Urothelium cell line (cell line): ENCODE data around the gene SCEL.

Source experiments
- DNase-seq: peaks from one replicate; pipeline ENCODE4 v3.0.0; 2011; ENCODE audit warnings: low spot score, mixed read lengths
- FAIRE-seq: peaks from 2 replicates; lab custom pipeline; 2011; peaks lifted over from hg19 to GRCh38; lab: Jason Lieb, UNC

Gene SCEL

DNA sequence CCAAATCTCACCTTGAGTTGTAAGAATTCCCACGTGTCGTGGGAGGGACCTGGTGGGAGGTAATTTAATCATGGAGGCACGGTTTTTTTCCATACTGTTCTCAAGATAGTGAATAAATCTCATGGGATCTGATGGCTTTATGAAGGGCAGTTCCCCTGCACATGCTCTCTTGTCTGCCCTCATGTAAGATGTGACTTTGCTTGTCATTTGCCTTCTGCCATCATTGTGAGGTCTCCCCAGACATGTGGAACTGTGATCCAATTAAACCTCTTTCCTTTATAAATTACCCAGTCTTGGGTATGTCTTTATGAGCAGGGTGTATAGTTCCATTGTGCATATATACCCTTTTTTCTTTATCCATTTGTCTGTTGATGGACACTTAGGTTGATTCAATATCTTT lies 13.1 kb downstream of the SCEL start:
- FAIRE-seq (no peak), DNase-seq (no peak)

- DNase-seq, result no peak
- FAIRE-seq, result no peak
Observed at GRCh38 chr13:77554069-77554468, 18.6 kb downstream of the SCEL start.

DNA sequence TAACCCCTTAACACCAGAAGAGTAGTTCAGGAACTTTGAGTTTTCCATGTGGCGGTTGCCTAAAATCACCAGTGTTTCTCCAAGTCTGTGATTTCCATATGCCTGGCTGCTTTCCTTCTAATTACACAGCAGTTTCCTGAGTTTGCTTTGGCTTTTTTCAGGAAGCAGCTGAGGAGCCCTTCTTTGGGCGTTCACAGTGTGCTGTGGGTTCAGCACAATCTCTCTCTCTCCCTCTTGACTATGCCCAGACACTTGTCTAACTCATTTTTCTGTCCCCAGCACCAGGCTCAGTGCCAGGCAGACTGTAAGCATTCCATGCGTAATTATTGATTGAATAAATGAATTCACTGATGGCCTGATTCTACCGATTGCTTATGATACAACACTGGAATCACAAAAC lies 19.7 kb downstream of the SCEL start:
- FAIRE-seq (no peak), DNase-seq (no peak)

DNA sequence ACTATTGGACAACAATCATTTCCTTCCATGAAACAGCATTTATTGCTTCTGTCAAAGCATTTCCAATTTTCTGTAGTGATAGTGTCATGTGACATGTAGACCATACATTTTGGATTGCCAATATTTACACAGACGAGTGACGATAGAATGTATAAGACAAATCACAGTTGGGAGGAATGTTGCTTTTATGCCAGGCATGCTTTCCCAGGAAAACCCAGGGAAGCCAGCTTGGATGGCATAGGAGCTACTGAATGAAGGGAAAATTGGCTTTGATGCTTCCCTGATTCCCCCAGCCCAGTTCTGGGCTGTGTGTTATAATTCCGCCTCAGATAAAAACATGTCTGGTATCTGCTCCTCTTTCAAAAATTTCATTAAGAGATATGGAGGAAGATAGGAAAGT lies 22.5 kb downstream of the SCEL start:
- no peak for FAIRE-seq
- DNase-seq, result no peak

- FAIRE-seq (no peak), DNase-seq (no peak)
Observed at GRCh38 chr13:77563111-77563510, 27.6 kb downstream of the SCEL start.

- DNase-seq (peak; percentile 4), FAIRE-seq (no peak)
Observed at GRCh38 chr13:77565635-77566034, 30.1 kb downstream of the SCEL start.

DNA sequence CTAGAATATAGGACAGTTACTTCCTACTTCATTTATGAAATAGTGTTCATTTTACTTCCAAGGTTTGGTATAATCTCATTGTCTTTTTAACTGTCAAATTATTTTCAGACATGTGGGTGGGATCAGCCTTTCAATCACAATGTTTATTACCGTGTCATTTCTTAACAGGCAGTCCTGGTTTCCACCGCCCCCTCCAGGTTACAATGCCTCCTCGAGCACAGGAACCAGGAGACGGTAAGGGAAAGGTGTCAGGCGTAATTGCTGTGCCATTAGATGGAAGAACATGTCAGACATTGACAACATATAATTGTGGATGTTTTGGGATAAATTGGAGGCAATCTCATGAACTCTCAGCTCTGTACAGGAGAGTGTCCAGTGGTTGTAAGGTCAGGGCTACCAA lies 36.5 kb downstream of the SCEL start:
- no peak for FAIRE-seq
- DNase-seq, result no peak

DNA sequence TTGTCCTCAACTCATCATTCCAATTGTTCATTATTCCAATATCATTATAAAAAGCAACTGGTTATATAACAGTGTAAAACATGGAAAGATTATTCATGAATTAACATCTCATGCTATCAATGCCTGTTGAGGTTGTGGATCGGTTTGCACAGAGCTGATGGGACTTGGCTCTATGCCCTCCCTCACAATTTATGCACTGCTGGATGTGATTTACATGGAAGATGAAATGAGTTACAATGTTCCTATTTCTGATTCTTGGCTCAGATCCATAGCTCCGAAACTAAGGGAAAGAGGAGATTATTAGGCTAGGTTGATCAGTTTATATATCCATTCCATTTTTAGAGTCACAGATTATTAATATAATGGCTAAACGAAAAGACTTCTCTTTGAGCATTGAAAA lies 38.6 kb downstream of the SCEL start:
- FAIRE-seq, result no peak
- DNase-seq, result no peak

- DNase-seq, result no peak
- no peak for FAIRE-seq
Observed at GRCh38 chr13:77579959-77580358, 44.5 kb downstream of the SCEL start.

DNA sequence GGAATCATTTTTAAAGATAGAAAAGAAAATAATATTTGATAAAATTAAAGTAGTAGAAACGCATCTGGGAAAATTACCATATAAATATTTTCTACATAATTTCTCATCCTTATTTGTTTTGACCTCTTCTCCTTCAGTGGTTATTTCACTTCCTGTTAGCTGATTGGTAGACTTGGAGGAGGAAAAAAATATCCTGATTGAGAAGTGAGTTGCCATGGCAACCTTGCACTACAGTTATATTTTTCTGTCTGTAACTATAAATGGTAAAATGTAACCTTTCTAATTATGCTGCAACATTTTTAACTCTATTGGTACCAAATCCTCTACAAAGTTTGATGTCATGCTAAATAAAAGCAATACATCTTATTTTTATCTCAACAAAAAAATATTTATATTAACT lies 45.2 kb downstream of the SCEL start:
- FAIRE-seq (no peak), DNase-seq (no peak)

DNA sequence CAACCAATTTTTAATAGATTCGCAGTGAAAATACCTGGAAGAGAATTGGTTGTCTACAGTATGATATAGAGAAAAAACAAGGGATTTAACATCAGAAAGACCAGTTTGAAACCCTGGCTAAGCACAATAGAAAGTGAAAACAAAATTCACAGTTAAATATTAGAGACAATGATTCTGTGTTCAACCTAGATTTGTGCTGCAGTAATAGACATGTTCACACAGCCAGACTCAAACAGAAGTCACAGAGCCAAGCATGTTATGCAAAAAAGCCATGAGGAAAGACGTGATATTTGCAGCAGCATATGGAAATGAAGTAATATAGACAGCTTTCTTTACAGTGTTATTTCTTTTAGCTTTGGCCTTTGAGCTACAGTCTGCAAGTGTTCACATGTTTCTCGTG lies 48.1 kb downstream of the SCEL start:
- no peak for FAIRE-seq
- no peak for DNase-seq

DNA sequence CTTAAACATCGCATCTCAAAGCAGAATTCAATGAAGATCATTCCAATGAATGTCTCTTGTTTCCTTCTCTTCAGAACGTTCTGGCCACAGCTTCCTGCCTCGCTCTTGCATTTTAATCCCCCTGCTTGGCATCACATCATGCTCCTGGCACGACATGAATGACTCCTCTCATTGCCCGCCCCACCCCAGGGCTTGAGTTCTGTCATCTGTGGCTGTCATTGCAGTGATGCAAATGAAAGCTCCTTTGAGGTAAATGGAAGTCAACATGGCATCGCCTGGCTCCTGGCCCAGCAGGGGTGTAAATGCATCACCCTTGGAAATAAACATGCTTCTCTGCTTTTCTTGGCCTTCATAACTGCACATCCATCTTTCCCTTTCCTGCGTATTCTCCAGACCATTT lies 48.6 kb downstream of the SCEL start:
- peak; percentile 25 for DNase-seq
- FAIRE-seq, result no peak

DNA sequence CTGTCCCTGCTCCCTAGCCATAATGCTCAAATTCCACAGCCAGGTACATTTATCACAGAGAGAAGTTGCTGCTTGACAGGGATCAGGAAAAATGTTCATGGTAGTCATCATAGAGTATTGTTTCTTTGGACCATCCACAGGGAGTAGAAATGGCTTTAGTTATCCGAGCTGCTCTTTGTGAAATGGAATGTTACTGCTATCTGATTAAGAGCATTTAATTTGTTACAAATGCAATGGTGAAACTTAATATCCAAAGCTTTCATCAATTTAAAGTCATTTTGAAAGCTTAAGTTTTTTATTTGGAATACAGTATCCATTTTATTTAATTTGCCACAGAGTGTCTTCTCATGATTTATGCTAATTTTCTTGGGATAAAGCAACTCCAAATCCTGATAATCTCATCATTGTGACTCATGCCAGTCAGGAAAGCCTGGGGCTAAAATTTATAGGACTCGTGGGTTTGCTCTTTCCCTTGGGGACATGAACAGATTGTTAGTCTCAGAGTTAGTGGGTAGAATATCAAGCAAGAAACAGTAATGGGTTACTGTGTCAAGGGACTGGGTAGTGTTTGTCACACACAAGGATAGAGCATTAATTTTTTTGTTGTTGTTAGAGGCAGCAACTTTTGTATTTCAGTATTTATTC lies 59.8 kb downstream of the SCEL start:
- DNase-seq, result no peak
- no peak for FAIRE-seq

DNA sequence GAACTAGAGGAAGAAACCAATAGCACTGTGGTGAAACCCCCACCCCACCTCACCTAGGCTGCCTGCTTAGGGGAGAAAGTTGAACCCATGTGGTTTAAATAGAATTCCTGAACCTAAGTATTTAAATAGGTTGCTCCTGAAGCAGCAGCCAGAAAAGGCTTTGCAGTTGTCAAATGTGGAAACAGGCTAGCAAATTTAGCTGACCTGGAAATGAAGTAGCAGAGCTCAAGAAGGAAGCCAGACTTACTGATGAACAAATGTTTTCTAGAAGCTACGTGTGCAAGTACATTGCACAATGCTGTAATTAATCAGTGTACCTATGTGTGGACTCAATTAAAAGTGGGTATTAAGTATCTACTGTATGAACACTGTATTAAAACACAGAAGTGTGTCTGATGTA lies 61.3 kb downstream of the SCEL start:
- DNase-seq (no peak), FAIRE-seq (no peak)

DNA sequence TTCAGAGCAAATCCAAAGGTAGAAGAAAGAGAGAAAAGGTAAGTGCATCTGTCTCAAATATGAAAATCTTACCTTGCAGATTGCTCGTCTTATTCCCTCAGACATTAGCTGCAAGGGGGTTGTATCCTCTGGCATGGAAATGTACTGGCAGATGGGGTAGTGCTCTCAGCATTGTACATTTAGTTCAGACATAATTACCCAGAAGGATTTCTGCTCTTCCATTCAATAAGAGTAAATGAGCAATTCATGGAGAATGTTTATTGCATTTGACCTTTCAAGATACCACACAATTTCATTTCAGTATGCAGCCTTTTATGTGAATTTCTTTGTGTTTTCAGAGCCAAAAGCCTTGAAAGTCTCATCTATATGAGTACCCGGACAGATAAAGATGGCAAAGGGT lies 63.8 kb downstream of the SCEL start:
- FAIRE-seq (no peak), DNase-seq (no peak)

GRCh38 chr13:77600701-77601100 lies 65.2 kb downstream of the SCEL start:
- no peak for FAIRE-seq

DNA sequence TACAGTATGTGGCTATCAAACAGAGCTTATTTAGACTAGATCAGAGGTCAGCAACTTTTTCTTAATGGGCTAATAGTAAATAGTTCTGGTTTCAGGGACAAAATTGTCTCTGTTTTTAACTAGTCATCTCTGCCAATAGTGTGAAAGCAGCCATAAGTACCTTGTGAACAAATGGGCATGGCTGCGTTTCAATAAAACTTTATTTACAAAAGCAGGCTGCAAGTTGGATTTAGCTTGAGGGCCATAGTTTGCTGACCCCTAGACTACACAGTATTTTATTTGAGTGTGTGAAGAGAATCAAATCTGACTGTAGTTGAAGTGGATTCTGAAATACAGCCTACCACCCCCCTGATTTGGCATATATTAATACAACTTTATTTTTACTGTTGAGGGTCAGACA lies 75.6 kb downstream of the SCEL start:
- FAIRE-seq (no peak), DNase-seq (no peak)

More at GRCh38 chr13:77600701-77601100, 65.2 kb downstream of the SCEL start:
- no peak for DNase-seq

- no peak for DNase-seq
- no peak for FAIRE-seq
Observed at GRCh38 chr13:77616027-77616426, 80.5 kb downstream of the SCEL start.

DNA sequence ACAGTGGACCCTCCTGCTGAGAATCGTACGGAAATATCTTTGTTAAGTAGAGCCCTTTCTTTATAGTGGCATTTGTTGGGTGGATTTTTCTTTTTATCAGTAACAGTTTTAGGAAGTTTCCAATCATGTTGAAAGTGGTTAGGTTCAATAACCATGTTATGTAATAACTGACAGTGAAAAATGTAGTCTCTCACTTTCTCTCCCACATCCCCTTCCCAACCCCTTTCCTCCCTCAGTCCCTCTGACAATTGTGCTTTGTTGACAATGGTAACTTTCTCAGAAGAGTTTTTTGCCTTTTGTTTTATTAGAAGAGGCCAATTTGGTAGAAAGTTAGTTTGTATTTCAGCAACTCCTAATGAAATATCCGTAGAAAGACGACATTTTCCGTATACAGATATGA lies 84.1 kb downstream of the SCEL start:
- DNase-seq (no peak), FAIRE-seq (no peak)

DNA sequence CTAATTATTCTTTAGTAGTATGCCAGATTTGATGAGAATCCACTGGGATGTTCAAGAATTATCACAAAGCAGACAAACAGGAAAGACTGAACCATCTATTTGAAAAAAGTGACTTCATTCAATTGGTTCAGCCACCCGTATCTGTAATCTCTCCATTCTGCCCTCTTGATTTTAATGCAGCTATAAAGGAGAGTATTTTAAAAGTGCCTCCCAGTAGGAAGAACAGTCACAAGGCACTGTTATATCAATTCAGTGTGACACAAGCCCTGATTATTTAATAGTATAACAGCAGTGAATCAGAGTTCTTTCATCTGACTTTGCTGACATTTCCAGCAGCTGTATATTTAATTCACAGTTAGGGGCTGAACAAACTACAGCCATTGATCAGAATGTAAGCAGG lies 84.6 kb downstream of the SCEL start:
- no peak for DNase-seq

GRCh38 chr13:77623806-77624205 lies 88.3 kb downstream of the SCEL start:
- DNase-seq, result no peak
- no peak for FAIRE-seq

More for the DNA sequence above, 84.6 kb downstream of the SCEL start:
- no peak for FAIRE-seq

DNA sequence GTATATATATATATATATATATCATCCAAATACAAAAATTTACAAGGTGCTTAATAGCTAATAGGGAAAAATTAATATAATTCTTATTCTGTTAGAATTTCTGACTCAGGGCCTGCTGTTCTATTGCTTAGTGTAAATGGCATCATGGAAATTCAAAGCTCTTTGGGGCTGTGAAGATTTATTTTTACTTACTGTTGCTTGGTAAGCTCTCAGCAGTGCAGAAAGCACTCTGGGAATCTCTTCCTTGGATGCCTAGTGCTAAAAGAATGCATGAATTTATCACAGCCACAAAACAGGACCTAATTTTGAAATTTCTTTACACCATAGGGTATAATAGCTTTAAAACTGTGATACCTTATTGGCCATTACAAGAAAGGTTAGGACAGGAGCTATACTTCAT lies 92.7 kb downstream of the SCEL start:
- DNase-seq (no peak), FAIRE-seq (no peak)

DNA sequence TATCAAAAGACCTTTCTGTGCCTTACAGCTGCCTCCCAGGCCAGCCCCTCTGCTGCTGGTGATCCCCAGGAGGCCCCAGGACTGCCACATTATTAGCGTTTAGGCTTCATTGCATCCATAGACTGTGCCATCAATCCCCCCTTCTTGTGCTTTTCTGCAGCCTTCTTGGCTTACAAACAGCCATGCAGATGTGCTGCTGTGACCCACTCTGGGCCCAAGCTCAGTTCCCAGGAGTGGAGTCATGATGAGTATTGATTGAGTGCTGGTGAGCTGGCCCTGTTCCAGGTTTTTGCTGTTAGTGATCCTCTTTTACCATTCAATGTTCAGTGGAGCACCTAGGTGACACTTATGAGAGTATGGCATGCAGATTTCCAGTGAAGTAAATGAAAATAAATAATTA lies 102.1 kb downstream of the SCEL start:
- FAIRE-seq (no peak), DNase-seq (no peak)
